HG03159 (cell line): ENCODE data around the gene UBAC2.

ENCODE experiments used
- ATAC-seq: cut with Tn5 transposase; IDR thresholded peaks from one replicate; pipeline ENCODE4 v1.9.1; 2021; ENCODE audit warnings: mild to moderate bottlenecking, moderate library complexity; ENCODE audit not compliant: unreplicated experiment

The UBAC2 gene

GRCh38 chr13:99329477-99329876 is 128.8 kb downstream of the UBAC2 start:
- no peak for ATAC-seq

- no peak for ATAC-seq
Measured at GRCh38 chr13:99330942-99331341, 130.3 kb downstream of the UBAC2 start.

- ATAC-seq, result peak; percentile 86
Measured at GRCh38 chr13:99331881-99332293, 131.2 kb downstream of the UBAC2 start.

DNA sequence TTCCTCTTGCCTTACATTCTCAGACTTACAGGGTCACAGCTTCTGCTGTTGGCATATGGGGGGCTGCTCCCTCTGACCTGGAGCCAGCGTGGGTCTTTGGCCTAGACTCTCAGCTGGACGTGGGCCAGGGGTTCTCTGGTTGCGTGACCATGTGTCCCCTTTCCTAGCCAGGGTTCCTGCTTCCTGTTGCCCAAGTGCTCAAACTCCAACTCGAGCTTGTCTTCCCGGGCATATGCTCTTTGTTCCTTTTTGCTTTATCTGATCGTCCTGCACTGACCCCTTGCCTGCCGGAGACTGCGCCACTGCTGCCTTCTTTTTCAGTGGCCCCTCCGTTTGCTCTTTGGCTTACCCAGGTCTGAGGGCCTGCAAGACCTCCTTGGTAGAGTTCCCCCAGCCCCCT is 131.8 kb downstream of the UBAC2 start:
- no peak for ATAC-seq

DNA sequence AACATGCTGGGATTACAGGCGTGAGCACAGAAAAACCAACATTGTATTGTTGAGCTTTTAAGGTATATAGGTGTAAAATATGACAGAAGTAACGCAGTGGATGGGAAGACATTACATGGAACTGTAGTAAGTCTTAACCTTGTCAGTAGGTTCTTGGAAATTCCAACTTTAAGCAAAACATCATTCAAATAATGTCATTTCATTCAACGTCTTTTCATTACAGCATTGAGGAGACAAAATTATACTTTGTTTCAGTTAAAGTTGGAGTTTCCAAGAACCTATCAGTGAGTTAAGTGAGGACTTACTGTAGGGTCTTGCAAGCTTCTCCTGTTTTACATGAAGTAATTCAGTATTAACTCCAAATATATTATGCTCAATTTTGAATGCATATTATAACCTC is 133.6 kb downstream of the UBAC2 start:
- ATAC-seq, result no peak

- no peak for ATAC-seq
Measured at GRCh38 chr13:99335087-99335486, 134.4 kb downstream of the UBAC2 start.

DNA sequence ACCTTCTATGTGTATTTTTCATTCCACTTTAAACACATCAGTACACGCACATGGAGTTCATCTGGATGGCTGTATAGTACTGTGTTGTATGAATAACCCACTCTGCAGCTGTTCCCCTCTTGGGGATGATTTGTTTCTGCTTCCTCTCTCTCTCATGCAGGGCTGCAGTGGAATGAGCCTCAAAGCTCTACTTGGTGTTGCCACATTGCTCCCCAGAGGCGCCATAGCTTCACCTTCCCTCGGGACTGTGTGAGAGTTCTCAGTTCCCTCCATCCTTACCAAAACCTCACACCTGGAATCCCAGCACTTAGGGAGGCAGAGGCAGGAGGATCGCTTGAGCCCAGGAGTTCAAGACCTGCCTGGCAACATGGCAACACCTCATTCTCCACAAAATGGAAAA is 134.9 kb downstream of the UBAC2 start:
- no peak for ATAC-seq

- no peak for ATAC-seq
Measured at GRCh38 chr13:99339230-99339721, 138.6 kb downstream of the UBAC2 start.

- no peak for ATAC-seq
Measured at GRCh38 chr13:99339736-99340397, 139.2 kb downstream of the UBAC2 start.

DNA sequence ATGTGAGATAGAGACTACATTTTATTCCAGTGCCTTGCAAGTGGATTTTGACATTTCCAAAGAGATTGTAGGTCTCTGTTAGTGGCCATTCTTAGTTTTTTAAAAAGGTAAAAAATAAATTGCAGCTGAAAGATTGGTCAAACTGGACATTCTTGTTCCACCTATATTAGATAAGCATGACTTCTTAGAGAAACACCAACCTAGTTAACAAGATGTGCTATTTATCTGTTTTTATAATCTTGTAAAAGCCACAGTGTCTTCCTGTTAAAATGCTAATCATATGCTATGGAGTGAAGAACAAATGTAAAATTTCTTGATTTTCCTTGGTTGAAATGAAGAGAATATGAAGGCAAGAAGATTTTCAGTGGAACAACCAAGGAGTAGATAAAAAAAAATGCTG is 140.0 kb downstream of the UBAC2 start:
- no peak for ATAC-seq

GRCh38 chr13:99341969-99342722 is 141.5 kb downstream of the UBAC2 start:
- no peak for ATAC-seq

GRCh38 chr13:99342723-99343315 is 142.2 kb downstream of the UBAC2 start:
- ATAC-seq, result no peak

- no peak for ATAC-seq
Measured at GRCh38 chr13:99344610-99345208, 144.1 kb downstream of the UBAC2 start.

GRCh38 chr13:99345345-99345744 is 144.7 kb downstream of the UBAC2 start:
- ATAC-seq, result no peak

DNA sequence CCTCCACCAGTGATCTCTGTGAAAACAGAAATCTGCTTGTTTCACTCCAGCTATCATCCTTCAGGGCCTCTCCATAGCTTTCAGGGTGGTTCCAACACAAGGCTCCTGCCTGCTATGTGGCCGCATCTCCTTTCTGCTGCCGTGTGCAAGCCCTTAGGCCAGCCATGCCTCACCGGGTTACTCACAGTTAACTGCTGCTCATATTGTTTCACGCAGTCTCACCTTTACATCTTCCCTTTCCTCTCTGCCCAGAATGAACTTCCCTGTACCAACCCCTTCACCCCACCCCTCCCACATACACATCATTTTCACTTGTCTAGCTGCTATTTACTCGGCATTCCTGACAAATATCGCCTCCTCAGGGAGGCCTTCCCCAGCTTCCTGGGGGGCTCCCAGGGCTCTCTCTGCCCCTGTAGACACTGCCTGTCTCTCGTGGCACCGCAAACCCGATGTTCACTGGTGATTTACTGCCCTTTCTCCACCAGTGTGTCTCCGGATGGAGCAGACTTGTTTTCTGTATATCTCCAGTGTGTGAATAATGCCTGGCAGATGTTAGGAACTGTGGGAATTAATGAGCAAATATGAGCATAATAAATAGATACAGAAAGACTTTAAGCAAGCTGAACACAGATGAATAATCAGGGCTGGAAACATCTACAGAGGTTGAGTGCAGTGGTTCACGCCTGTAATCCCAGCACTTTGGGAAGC is 145.8 kb downstream of the UBAC2 start:
- no peak for ATAC-seq

DNA sequence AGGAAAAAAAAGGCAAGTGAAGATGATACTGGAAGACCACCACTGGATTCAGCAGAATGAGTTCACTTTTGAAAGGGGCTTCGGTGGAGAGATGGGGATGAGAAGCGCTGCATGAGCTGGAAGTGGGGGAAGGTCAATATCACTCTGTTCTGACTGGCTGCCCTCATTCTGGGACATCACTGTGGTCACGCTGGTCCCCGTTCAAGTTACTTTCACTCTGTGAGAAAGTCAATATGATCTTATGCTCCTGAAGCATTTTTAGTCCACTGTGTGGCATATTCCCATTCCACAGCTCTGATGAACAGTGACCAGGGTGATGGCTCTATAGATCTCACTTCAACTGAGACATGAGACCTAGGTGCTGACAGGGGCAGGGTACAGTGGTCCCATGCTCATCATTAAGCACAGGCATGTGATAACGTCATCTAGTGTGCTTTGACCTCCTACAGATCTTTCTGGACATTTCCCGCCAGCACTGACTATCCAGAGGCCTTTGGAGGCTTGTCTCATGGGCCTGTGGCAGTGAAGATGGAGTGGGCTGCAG is 146.8 kb downstream of the UBAC2 start:
- ATAC-seq, result peak; percentile 14

DNA sequence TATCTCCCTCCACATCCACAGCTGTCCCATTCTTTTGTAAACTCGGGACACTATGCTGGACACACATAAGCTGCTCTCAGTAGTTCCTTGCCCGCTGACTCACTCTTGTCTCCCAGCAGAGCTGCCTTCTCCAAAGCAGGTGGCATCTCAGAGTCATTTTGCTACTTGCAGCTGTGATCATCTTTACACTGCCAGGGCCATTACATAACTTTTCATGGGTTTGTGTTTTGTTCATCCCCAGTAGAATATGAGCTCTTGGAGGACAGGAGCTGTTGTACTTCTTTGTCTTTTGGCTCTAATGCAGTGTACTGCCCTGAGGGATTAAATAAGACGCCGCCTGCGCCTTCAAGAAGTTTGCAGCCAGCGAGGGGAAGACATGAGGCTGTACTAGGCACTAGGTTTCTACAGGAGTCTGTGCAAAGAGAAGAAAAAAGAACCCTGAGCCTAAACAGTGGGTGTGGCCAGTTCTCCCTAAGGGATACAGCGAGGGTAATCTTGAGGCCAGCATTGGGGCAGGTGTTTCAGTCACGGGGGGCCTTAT is 147.3 kb downstream of the UBAC2 start:
- peak; percentile 48 for ATAC-seq

GRCh38 chr13:99350191-99350590 is 149.5 kb downstream of the UBAC2 start:
- ATAC-seq, result no peak

- no peak for ATAC-seq
Measured at GRCh38 chr13:99351772-99352171, 151.1 kb downstream of the UBAC2 start.
